Mammary microvascular endothelial cell (primary cell): Measurements from ENCODE around the gene DDX49. TPM values are rescaled to one million over a fixed set of nuclear protein-coding genes. Genes with fewer than 3 reads are reported as not detected.

ENCODE experiments used
- total RNA-seq: library from RNA; depleted of rRNA; stranded (reverse); fragments of >200 nt; gene quantifications from 2 replicates; pipeline ENCODE4 v1.2.3, GENCODE V29; 2015

The DDX49 gene
- total RNA-seq, result 63.4 and 77.3 TPM in 2 replicates

GRCh38 chr19:18919086-18919899 lies at the start of gene DDX49, which contains the start of gene COPE:
Gene DDX49 (plus strand): TSS chr19:18919715. CDS start chr19:18919742, 27 bp downstream.
Gene COPE (minus strand): TSS chr19:18919387. CDS start chr19:18919348, 39 bp downstream.

DNA sequence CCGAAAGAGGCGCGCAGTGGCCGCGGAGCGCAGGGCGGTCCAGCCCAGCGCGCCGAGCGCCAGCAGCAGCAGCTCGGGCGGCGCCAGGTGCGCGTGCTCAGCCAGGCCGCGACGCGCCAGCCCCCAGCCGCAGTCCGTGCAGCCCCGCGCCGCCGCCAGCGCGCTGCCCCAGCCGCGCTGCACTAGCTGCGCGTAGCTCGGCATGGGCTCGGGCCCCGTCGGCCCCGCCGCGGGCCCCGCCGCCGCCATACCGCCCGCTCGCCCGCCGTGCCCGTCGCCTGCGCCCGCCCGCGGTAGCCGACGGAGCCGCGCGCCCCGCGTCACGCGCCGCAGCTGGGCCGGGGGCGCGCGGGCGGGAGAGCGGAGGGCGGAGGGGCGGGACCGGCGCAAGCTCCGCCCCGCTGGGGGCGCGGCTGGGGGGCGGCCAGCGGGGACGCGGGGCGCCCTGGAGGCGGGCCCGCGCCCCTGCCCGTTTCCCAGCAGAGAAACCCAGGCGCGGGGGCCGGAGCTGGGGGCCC lies 23.6 kb upstream of the DDX49 start, which contains the start of gene CERS1:
Gene CERS1 (minus strand): TSS at position 335 of the 518 bp plus-strand sequence. CDS start 86 bp downstream, at position 249.

GRCh38 chr19:18940769-18941627 lies 21.5 kb downstream of the DDX49 start, which contains the start of gene HOMER3:
Gene HOMER3 (minus strand): TSS chr19:18941217. CDS start chr19:18938982, 2,235 bp downstream.

Other genes with a start within 250 kb of the DDX49 start
- 2.0 and 3.7 TPM in 2 replicates for gene CRTC1, start 236.0 kb upstream of the DDX49 start, total RNA-seq
- gene COMP, start 128.4 kb upstream of the DDX49 start, total RNA-seq, result not detected in 2 replicates
- 42.9 and 49.8 TPM in 2 replicates for gene UPF1, start 87.8 kb upstream of the DDX49 start, total RNA-seq
- 0.53 and 1.2 TPM in 2 replicates for gene CERS1, start 23.6 kb upstream of the DDX49 start, total RNA-seq
- 381 and 398 TPM in 2 replicates for gene COPE, start 328 bp upstream of the DDX49 start, total RNA-seq
- 101 and 107 TPM in 2 replicates for gene HOMER3, start 21.5 kb downstream of the DDX49 start, total RNA-seq
- gene SUGP2, start 113.8 kb downstream of the DDX49 start, total RNA-seq, result 18.3 and 18.8 TPM in 2 replicates
- gene ARMC6, start 113.9 kb downstream of the DDX49 start, total RNA-seq, result 64.5 and 69.2 TPM in 2 replicates
- 2.5 and 2.9 TPM in 2 replicates for gene SLC25A42, start 144.3 kb downstream of the DDX49 start, total RNA-seq
- gene TMEM161A, start 218.8 kb downstream of the DDX49 start, total RNA-seq, result 17.1 and 19.0 TPM in 2 replicates